Activated CD8-positive, alpha-beta T cell treated with anti-CD3 and anti-CD28 coated beads for 36 hours (primary cell): ENCODE data around the gene KCNAB1. TPM values are rescaled to one million over a fixed set of nuclear protein-coding genes. Genes with fewer than 3 reads are reported as not detected.
"Not testable (repeated sequence)": the region's sequence is repeated elsewhere in the genome, so short reads cannot be mapped to it uniquely, and the experiment has no call there.

Experiments used
- ATAC-seq: fragments of 200-7000 bp; cut with Tn5 transposase; one replicate; pipeline ENCODE4 v1.10.0; 2021; ENCODE audit warnings: mild to moderate bottlenecking, moderate library complexity
- CTCF ChIA-PET: fragments of 350-600 bp; sonication (Branson Sonifier 250); formaldehyde crosslinking; loops from one replicate; lab custom pipeline; 2021; ENCODE audit warnings: antibody characterized with exemption; lab: Charles Lee
- POLR2A ChIA-PET: fragments of 350-600 bp; sonication (Branson Sonifier 250); formaldehyde crosslinking; loops from one replicate; lab custom pipeline; 2021; ENCODE audit warnings: antibody characterized with exemption; lab: Charles Lee
- DNase-seq: peaks from one replicate; pipeline ENCODE4 v3.0.0-alpha.2; 2020
- H3K27ac Mint-ChIP-seq: one replicate; pipeline ENCODE4 v1.8.0; 2021; ENCODE audit warnings: mild to moderate bottlenecking, mixed read lengths
- H3K27me3 Mint-ChIP-seq: one replicate; pipeline ENCODE4 v1.8.0; 2021; ENCODE audit warnings: mixed read lengths
- H3K36me3 Mint-ChIP-seq: one replicate; pipeline ENCODE4 v1.8.0; 2021; ENCODE audit warnings: low read depth, mixed read lengths
- H3K4me1 Mint-ChIP-seq: one replicate; pipeline ENCODE4 v1.8.0; 2021; ENCODE audit warnings: low read depth, mixed read lengths
- H3K4me3 Mint-ChIP-seq: one replicate; pipeline ENCODE4 v1.8.0; 2021; ENCODE audit warnings: mild to moderate bottlenecking, moderate library complexity, mixed read lengths
- H3K9me3 Mint-ChIP-seq: one replicate; pipeline ENCODE4 v1.8.0; 2021; ENCODE audit warnings: mixed read lengths
- intact Hi-C: fragments of 100-400 bp; cut with micrococcal nuclease; formaldehyde crosslinking; loops from one replicate; pipeline ENCODE4 v1.10.0; 2022
- total RNA-seq, 2 experiments: library from RNA; stranded (reverse); gene quantifications; one replicate each; pipeline ENCODE4 v1.2.3, GENCODE V29; 2021
- TF ChIP-seq, protein P1 (sequence below): fragments of 200-600 bp; IDR thresholded peaks from one replicate; pipeline ENCODE4 v1.8.0; 2022; ENCODE audit warnings: antibody characterized with exemption, mild to moderate bottlenecking

The KCNAB1 gene
- total RNA-seq, 2 experiments from 2014 or later, result not detected

- H3K9me3 Mint-ChIP-seq, result no peaks in the 10 kb centered on the region
- no peak for ATAC-seq
- H3K4me3 Mint-ChIP-seq, result no peak overlapping the region
- POLR2A ChIA-PET, result interaction anchor here (0.8 kb wide), 1 partner anchor 13 kb away, joined by 3 read pairs; no protein-coding TSS in a partner anchor
- no peak overlapping the region for H3K27ac Mint-ChIP-seq
- TF ChIP-seq, protein P1, sequence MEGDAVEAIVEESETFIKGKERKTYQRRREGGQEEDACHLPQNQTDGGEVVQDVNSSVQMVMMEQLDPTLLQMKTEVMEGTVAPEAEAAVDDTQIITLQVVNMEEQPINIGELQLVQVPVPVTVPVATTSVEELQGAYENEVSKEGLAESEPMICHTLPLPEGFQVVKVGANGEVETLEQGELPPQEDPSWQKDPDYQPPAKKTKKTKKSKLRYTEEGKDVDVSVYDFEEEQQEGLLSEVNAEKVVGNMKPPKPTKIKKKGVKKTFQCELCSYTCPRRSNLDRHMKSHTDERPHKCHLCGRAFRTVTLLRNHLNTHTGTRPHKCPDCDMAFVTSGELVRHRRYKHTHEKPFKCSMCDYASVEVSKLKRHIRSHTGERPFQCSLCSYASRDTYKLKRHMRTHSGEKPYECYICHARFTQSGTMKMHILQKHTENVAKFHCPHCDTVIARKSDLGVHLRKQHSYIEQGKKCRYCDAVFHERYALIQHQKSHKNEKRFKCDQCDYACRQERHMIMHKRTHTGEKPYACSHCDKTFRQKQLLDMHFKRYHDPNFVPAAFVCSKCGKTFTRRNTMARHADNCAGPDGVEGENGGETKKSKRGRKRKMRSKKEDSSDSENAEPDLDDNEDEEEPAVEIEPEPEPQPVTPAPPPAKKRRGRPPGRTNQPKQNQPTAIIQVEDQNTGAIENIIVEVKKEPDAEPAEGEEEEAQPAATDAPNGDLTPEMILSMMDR, result no peak
- H3K27me3 Mint-ChIP-seq, result peaks cover 13% of the 10 kb centered on the region
- intact Hi-C loops, result no loop called here
- no peaks in the 10 kb centered on the region for H3K36me3 Mint-ChIP-seq
- peaks cover 2% of the 10 kb centered on the region for H3K4me1 Mint-ChIP-seq
- no peak for DNase-seq
- CTCF ChIA-PET, result interaction anchor here (1.3 to 1.5 kb wide), 2 partner anchors 21 to 379 kb away, joined by 3 to 4 read pairs; no protein-coding TSS in a partner anchor
Measured at GRCh38 chr3:156131241-156131640, 10.9 kb downstream of the KCNAB1 start.

GRCh38 chr3:156131799-156132198, 11.4 kb downstream of the KCNAB1 start:
- H3K4me1 Mint-ChIP-seq, result peaks cover 6% of the 10 kb centered on the region
- no peaks in the 10 kb centered on the region for H3K9me3 Mint-ChIP-seq
- CTCF ChIA-PET, result interaction anchor here (1.3 to 1.5 kb wide), 2 partner anchors 20 to 378 kb away, joined by 3 to 4 read pairs; no protein-coding TSS in a partner anchor
- DNase-seq (no peak), ATAC-seq (no peak)
- TF ChIP-seq, protein P1, result no peak
- H3K27me3 Mint-ChIP-seq, result peaks cover 19% of the 10 kb centered on the region
- intact Hi-C loops, result no loop called here
- H3K27ac Mint-ChIP-seq, result no peak overlapping the region
- no peaks in the 10 kb centered on the region for H3K36me3 Mint-ChIP-seq
- POLR2A ChIA-PET, result interaction anchor here (0.8 kb wide), 1 partner anchor 31 kb away, joined by 3 read pairs; no protein-coding TSS in a partner anchor
- H3K4me3 Mint-ChIP-seq, result no peak overlapping the region

DNA sequence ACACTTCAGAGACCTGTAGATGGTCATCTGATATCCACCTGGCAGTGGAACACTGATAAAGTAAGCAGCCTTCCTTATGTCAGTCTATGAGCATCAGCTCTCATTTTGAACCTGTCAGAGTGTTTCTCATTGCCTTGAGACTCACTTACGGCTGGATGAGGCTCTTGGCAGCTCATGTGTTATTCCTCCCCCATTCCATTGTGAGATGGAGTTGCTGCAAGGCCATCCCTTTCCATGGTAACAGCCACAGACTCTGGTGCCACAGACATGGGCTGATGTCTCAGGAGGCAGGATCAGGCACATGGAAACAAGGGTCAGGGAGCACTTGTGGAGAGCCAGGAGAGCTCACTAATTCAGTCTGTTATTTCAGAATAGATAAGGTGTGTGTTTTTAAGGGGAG, 11.9 kb downstream of the KCNAB1 start:
- Mint-ChIP-seq H3K27ac (no peak overlapping the region), H3K9me3 (no peaks in the 10 kb centered on the region), H3K27me3 (peaks cover 21% of the 10 kb centered on the region), H3K36me3 (no peaks in the 10 kb centered on the region), H3K4me3 (no peak overlapping the region), H3K4me1 (peaks cover 6% of the 10 kb centered on the region)
- TF ChIP-seq, protein P1, result no peak
- no peak for ATAC-seq
- DNase-seq, result no peak
- ChIA-PET CTCF (interaction anchor here (1.3 to 1.5 kb wide), 2 partner anchors 20 to 378 kb away, joined by 3 to 4 read pairs; no protein-coding TSS in a partner anchor), POLR2A (interaction anchor here (0.8 kb wide), 1 partner anchor 31 kb away, joined by 3 read pairs; no protein-coding TSS in a partner anchor)
- intact Hi-C loops, result no loop called here

DNA sequence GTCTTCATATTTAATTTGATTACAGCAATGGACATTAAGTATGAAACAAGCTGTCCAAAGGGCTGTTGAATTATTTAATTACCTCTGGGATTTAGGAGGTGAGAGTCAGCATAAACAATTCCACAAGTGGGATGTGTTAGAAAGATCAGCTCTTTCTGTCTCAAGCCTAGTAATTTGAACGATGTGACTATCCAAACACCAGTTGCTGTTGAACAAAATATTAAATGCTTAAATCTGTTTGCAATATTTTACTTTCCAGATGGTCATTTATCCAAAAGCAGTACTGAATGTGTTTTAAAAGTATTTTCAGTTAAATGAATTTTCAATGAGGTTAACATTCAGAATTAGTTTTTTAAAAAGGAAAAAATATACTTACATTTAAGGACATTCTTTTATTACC, 12.7 kb downstream of the KCNAB1 start:
- DNase-seq, result no peak
- intact Hi-C loops, result no loop called here
- CTCF ChIA-PET, result interaction anchor here (1.5 kb wide), 1 partner anchor 19 kb away, joined by 3 read pairs; no protein-coding TSS in a partner anchor
- TF ChIP-seq, protein P1, result no peak
- Mint-ChIP-seq H3K27ac (no peak overlapping the region), H3K4me1 (peaks cover 6% of the 10 kb centered on the region), H3K9me3 (no peaks in the 10 kb centered on the region), H3K4me3 (no peak overlapping the region), H3K27me3 (peaks cover 25% of the 10 kb centered on the region), H3K36me3 (no peaks in the 10 kb centered on the region)
- POLR2A ChIA-PET, result no interaction called here
- ATAC-seq, result no peak

DNA sequence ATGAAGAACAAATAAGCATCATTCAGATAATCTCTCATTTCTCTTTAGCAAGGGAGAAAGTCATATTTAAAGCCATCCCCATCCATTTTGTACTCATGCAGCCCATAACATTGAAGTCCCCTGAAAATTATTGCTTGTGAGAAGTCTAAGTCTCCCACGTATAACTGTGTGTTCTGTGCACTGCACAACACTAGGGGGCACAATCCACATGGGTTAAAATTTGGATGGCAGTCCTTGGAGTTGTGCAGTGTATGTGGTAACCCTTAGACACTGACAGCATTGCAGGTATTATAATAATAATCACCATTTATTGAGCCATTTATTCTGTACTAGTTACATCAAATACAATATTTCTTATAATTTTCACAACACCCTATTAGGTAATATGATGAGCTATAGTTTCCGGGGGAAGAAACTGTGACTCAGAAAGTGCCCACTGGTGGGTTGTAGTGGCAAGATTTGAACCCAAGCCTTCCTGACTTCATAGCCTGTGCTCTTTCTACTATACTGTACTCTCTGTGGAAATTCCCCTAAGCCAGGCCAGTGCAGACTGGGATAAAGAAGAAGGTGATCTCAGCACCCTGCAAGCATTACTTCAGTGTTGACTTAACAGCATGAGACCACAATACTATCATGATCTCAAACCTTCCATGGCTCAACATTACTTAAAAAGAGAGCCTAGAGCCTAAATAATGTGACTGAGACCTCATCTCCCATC, 15.7 kb downstream of the KCNAB1 start:
- Mint-ChIP-seq H3K36me3 (no peaks in the 10 kb centered on the region), H3K4me3 (no peak overlapping the region), H3K4me1 (peaks cover 6% of the 10 kb centered on the region), H3K9me3 (no peaks in the 10 kb centered on the region), H3K27ac (no peak overlapping the region), H3K27me3 (peaks cover 34% of the 10 kb centered on the region)
- ATAC-seq (peak; percentile 84), DNase-seq (peak; percentile 26)
- TF ChIP-seq, protein P1, result peak; percentile 35
- ChIA-PET POLR2A (no interaction called here), CTCF (interaction anchor here (1.5 kb wide), 1 partner anchor 9 kb away, joined by 3 read pairs; no protein-coding TSS in a partner anchor)
- intact Hi-C loops, result no loop called here

- intact Hi-C loops, DNase-seq, H3K4me1 Mint-ChIP-seq, POLR2A ChIA-PET, ATAC-seq, H3K9me3 Mint-ChIP-seq, H3K36me3 Mint-ChIP-seq, H3K27ac Mint-ChIP-seq, H3K4me3 Mint-ChIP-seq: not testable (repeated sequence)
- peaks cover 37% of the 10 kb centered on the region for H3K27me3 Mint-ChIP-seq
- CTCF ChIA-PET, result interaction anchor here (2.2 kb wide), 1 partner anchor 14 kb away, joined by 10 read pairs; no protein-coding TSS in a partner anchor
Measured at GRCh38 chr3:156137397-156137796, 17.0 kb downstream of the KCNAB1 start.
